Peyer's patch (tissue), 4 donors: ENCODE measurements around the gene SGPP2.

Source experiments
- POLR2A ChIP-seq, 2 donors: fragments of 450-650 bp; IDR thresholded peaks; one replicate each; pipeline ENCODE4 v1.5.1; 2017; ENCODE audit warnings: antibody characterized with exemption in 2 of 2, mild to moderate bottlenecking in 2 of 2, moderate library complexity in 2 of 2
- TF ChIP-seq, protein P1 (sequence below), 6 experiments: fragments of 450-650 bp in 4 of 6; fragments of 200-600 bp in 2 of 6; sonication (generic) in 1 of 6; IDR thresholded peaks; one replicate each; pipeline ENCODE4 v1.5.1; 2017 to 2019; ENCODE audit warnings: antibody characterized with exemption in 6 of 6, mild to moderate bottlenecking in 3 of 6, moderate library complexity in 1 of 6

GRCh38 chr2:222465746-222466145 is 41.4 kb downstream of the SGPP2 start:
- TF ChIP-seq, protein P1, sequence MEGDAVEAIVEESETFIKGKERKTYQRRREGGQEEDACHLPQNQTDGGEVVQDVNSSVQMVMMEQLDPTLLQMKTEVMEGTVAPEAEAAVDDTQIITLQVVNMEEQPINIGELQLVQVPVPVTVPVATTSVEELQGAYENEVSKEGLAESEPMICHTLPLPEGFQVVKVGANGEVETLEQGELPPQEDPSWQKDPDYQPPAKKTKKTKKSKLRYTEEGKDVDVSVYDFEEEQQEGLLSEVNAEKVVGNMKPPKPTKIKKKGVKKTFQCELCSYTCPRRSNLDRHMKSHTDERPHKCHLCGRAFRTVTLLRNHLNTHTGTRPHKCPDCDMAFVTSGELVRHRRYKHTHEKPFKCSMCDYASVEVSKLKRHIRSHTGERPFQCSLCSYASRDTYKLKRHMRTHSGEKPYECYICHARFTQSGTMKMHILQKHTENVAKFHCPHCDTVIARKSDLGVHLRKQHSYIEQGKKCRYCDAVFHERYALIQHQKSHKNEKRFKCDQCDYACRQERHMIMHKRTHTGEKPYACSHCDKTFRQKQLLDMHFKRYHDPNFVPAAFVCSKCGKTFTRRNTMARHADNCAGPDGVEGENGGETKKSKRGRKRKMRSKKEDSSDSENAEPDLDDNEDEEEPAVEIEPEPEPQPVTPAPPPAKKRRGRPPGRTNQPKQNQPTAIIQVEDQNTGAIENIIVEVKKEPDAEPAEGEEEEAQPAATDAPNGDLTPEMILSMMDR (IDR thresholded peaks at IDR 0.05): no peak
- no peak for TF ChIP-seq POLR2A (IDR thresholded peaks at IDR 0.05)
